K562 treated with DMSO at 1 percent for 12 hours (cell line): ENCODE measurements around the gene C5orf24. TPM values are rescaled to one million over a fixed set of nuclear protein-coding genes. Genes with fewer than 3 reads are reported as not detected.

Experiments used
- total RNA-seq: library from RNA; unstranded; fragments of 300-600 nt; gene quantifications from 2 replicates; pipeline ENCODE4 v1.2.3, GENCODE V29; 2022; ENCODE audit not compliant: insufficient read depth

The C5orf24 gene
- 8.1 and 26.7 TPM in 2 replicates for total RNA-seq

GRCh38 chr5:134845852-134846640 is at the start of gene C5orf24:
Gene C5orf24 (plus strand): TSS chr5:134845968. CDS start chr5:134854901, 8,933 bp downstream.

GRCh38 chr5:134873987-134874830 is 28.4 kb downstream of the C5orf24 start, which contains the start of gene TXNDC15:
Gene TXNDC15 (plus strand): TSS chr5:134874371. CDS start chr5:134874428, 57 bp downstream.

GRCh38 chr5:134904610-134905245 is 59.0 kb downstream of the C5orf24 start, which contains the start of gene PCBD2:
Gene PCBD2 (plus strand): TSS chr5:134905131. CDS start chr5:134905140, 9 bp downstream.

Other genes starting within 250 kb of the C5orf24 start
- gene SAR1B, start 213.1 kb upstream of the C5orf24 start, total RNA-seq, result 48.5 and 64.7 TPM in 2 replicates
- gene SEC24A, start 197.2 kb upstream of the C5orf24 start, total RNA-seq, result 4.9 and 20.8 TPM in 2 replicates
- gene CAMLG, start 107.4 kb upstream of the C5orf24 start, total RNA-seq, result 31.0 and 32.7 TPM in 2 replicates
- 18.4 and 45.5 TPM in 2 replicates for gene DDX46, start 87.2 kb upstream of the C5orf24 start, total RNA-seq
- gene TXNDC15, start 28.4 kb downstream of the C5orf24 start, total RNA-seq, result 3.0 and 13.3 TPM in 2 replicates
- gene PCBD2, start 59.2 kb downstream of the C5orf24 start, total RNA-seq, result 2.0 and 6.3 TPM in 2 replicates
- not detected in 2 replicates for gene CATSPER3, start 121.9 kb downstream of the C5orf24 start, total RNA-seq
- gene PITX1, start 188.3 kb downstream of the C5orf24 start, total RNA-seq, result 76.3 and 85.5 TPM in 2 replicates